SU-DHL-6 (cell line): ENCODE results near the gene DYRK1B.

Experiments used
- CTCF ChIP-seq: fragments of 200-600 bp; sonication (generic); IDR thresholded peaks from one replicate; pipeline ENCODE4 v1.5.1; 2017; ENCODE audit warnings: antibody characterized with exemption, mild to moderate bottlenecking, low read length, moderate library complexity; ENCODE audit not compliant: insufficient read depth, poor library complexity, severe bottlenecking
- EZH2phosphoT487 ChIP-seq: fragments of 200-600 bp; sonication (generic), shearing (Covaris generic); conservative IDR thresholded peaks from 2 replicates; pipeline ENCODE4 v1.6.1; 2018; ENCODE audit warnings: mild to moderate bottlenecking, antibody characterized with exemption, low read length, moderate library complexity, mixed read lengths

GRCh38 chr19:39865953-39866352 lies 32.0 kb upstream of the DYRK1B start:
- TF ChIP-seq CTCF (no peak), EZH2phosphoT487 (no peak)
